HepG2 (cell line): ENCODE data around the gene MYLK2. TPM values are rescaled to one million over a fixed set of nuclear protein-coding genes. Genes with fewer than 3 reads are reported as not detected.

Experiments
- ATAC-seq: fragments of 200-7000 bp; cut with Tn5 transposase; 3 replicates; pipeline ENCODE4 v1.9.1; 2020; ENCODE audit warnings: mild to moderate bottlenecking, moderate library complexity
- BruUV-seq: library from RNA; stranded (reverse); fragments of 400-500 nt; replicated peaks from 2 replicates; lab custom pipeline; 2021; lab: Mats Ljungman, UMichigan
- CTCF ChIA-PET: fragments of 300-600 bp; formaldehyde crosslinking; extraction: SDS; loops from one replicate; lab custom pipeline; 2021; ENCODE audit warnings: low total read pairs, inconsistent platforms, low intra/inter-chr PET ratio; lab: Yijun Ruan, JAX
- POLR2A ChIA-PET: fragments of 350-600 bp; sonication (Branson Sonifier 250); formaldehyde crosslinking; loops from one replicate; lab custom pipeline; 2020; ENCODE audit warnings: antibody characterized with exemption, inconsistent platforms; lab: Yijun Ruan, JAX
- DNase-seq: peaks from one replicate; pipeline ENCODE4 v3.0.0-alpha.2; 2015; ENCODE audit warnings: low spot score
- FAIRE-seq: peaks from 3 replicates; lab custom pipeline; 2011; peaks lifted over from hg19 to GRCh38; lab: Jason Lieb, UNC
- H2AFZ ChIP-seq: one replicate; pipeline ENCODE4 v1.6.1; 2011; ENCODE audit warnings: low read length, inconsistent platforms
- H3K27ac ChIP-seq: fragments of 300-600 bp; 3 replicates; pipeline ENCODE4 v1.8.0; 2011; ENCODE audit warnings: mixed run types, mild to moderate bottlenecking, mixed read lengths, low read length, inconsistent platforms; ENCODE audit not compliant: insufficient read depth; ENCODE audit errors: extremely low read length
- H3K27me3 ChIP-seq, 2 experiments: fragments of 200-600 bp in 1 of 2; 2 replicates in 1 of 2; 3 replicates in 1 of 2; pipeline versions ENCODE4 v1.6.0 to v1.8.0; 2011; ENCODE audit warnings: low read length in 2 of 2, mild to moderate bottlenecking in 2 of 2, moderate library complexity in 2 of 2, inconsistent platforms in 1 of 2; ENCODE audit not compliant: insufficient read depth in 2 of 2, control insufficient read depth in 1 of 2
- H3K36me3 ChIP-seq, 2 experiments: fragments of 200-600 bp in 1 of 2; replicated peaks in 1 of 2; 2 replicates in 1 of 2; 3 replicates in 1 of 2; pipeline versions ENCODE4 v1.5.1 to v1.8.0; 2011; ENCODE audit warnings: low read length in 2 of 2, inconsistent platforms in 1 of 2; ENCODE audit not compliant: insufficient read depth in 2 of 2, control insufficient read depth in 1 of 2
- H3K4me1 ChIP-seq: 2 replicates; pipeline ENCODE4 v1.5.1; 2012; ENCODE audit warnings: low read length, inconsistent platforms; ENCODE audit not compliant: insufficient read depth
- H3K4me2 ChIP-seq: 2 replicates; pipeline ENCODE4 v1.6.0; 2011; ENCODE audit warnings: low read depth, low read length, inconsistent platforms
- H3K4me3 ChIP-seq, 3 experiments: fragments of 200-600 bp in 1 of 3; sonication (generic), shearing (Covaris generic) in 1 of 3; replicated peaks in 1 of 3; 2 replicates each; pipeline ENCODE4 v1.5.1; 2011 to 2016; ENCODE audit warnings: low read length in 3 of 3, inconsistent platforms in 2 of 3, low read depth in 2 of 3, mild to moderate bottlenecking in 2 of 3, control low read depth in 1 of 3, mixed read lengths in 1 of 3; ENCODE audit not compliant: insufficient read depth in 1 of 3
- H3K79me2 ChIP-seq: one replicate; pipeline ENCODE4 v1.6.1; 2011; ENCODE audit warnings: low read length, inconsistent platforms; ENCODE audit not compliant: insufficient read depth
- H3K9ac ChIP-seq: 2 replicates; pipeline ENCODE4 v1.6.0; 2011; ENCODE audit warnings: mild to moderate bottlenecking, low read depth, low read length, inconsistent platforms; ENCODE audit not compliant: insufficient read depth
- H3K9me3 ChIP-seq: 2 replicates; pipeline ENCODE4 v1.5.1; 2012; ENCODE audit warnings: mild to moderate bottlenecking, low read length
- H4K20me1 ChIP-seq: 2 replicates; pipeline ENCODE4 v1.6.0; 2011; ENCODE audit warnings: inconsistent platforms, mild to moderate bottlenecking, low read length, moderate library complexity; ENCODE audit not compliant: insufficient read depth
- EED ChIP-seq: sonication (generic); formaldehyde crosslinking; IDR thresholded peaks from 2 replicates; pipeline ENCODE4 v1.5.0; 2020; ENCODE audit warnings: mild to moderate bottlenecking, missing genetic modification reagents
- FOSL1 ChIP-seq: sonication (generic); formaldehyde crosslinking; IDR thresholded peaks from 2 replicates; pipeline ENCODE4 v1.9.0; 2021; ENCODE audit warnings: missing genetic modification reagents, borderline replicate concordance
- FOXA1 ChIP-seq, 2 experiments: fragments of 450-650 bp in 1 of 2; sonication (generic) in 1 of 2; formaldehyde crosslinking in 1 of 2; IDR thresholded peaks; 2 replicates each; pipeline versions ENCODE4 v1.4.0 to v1.6.1; 2016 to 2020; ENCODE audit warnings: missing genetic modification reagents in 1 of 2
- HNF1B ChIP-seq: sonication (generic); formaldehyde crosslinking; IDR thresholded peaks from 2 replicates; pipeline ENCODE4 v1.5.1; 2020; ENCODE audit warnings: mild to moderate bottlenecking, moderate library complexity, missing genetic modification reagents
- MAX ChIP-seq: IDR thresholded peaks from 2 replicates; pipeline ENCODE4 v1.6.1; 2012; ENCODE audit warnings: inconsistent platforms
- MED13 ChIP-seq: sonication (generic); formaldehyde crosslinking; IDR thresholded peaks from 2 replicates; pipeline ENCODE4 v1.5.0; 2020; ENCODE audit warnings: missing genetic modification reagents
- MIER3 ChIP-seq: IDR thresholded peaks from 2 replicates; pipeline ENCODE4 v1.6.1; 2016; ENCODE audit warnings: missing compliant biosample characterization, borderline replicate concordance
- NFIC ChIP-seq: IDR thresholded peaks from 2 replicates; pipeline ENCODE4 v1.6.1; 2012; ENCODE audit warnings: mild to moderate bottlenecking, low read length, inconsistent platforms
- SNAPC2 ChIP-seq: sonication (generic); formaldehyde crosslinking; IDR thresholded peaks from 2 replicates; pipeline ENCODE4 v1.8.1; 2022; ENCODE audit warnings: mild to moderate bottlenecking, missing genetic modification reagents
- SRSF1 ChIP-seq: fragments of 200-400 bp; formaldehyde crosslinking; optimal IDR thresholded peaks from 2 replicates; pipeline ENCODE3; 2017; ENCODE audit warnings: mild to moderate bottlenecking, low read depth, low read length, moderate library complexity
- ZNF160 ChIP-seq: sonication (generic); formaldehyde crosslinking; IDR thresholded peaks from 2 replicates; pipeline ENCODE4 v1.8.0; 2022; ENCODE audit warnings: mild to moderate bottlenecking, inconsistent platforms, missing genetic modification reagents
- ZNF350 ChIP-seq: sonication (generic); formaldehyde crosslinking; IDR thresholded peaks from 2 replicates; pipeline ENCODE4 v1.4.0; 2020; ENCODE audit warnings: mild to moderate bottlenecking, low read depth, missing genetic modification reagents, borderline replicate concordance
- ZNF564 ChIP-seq: sonication (generic); formaldehyde crosslinking; IDR thresholded peaks from 2 replicates; pipeline ENCODE4 v1.8.1; 2023; ENCODE audit warnings: mild to moderate bottlenecking, missing genetic modification reagents
- ZSCAN22 ChIP-seq: sonication (generic); formaldehyde crosslinking; IDR thresholded peaks from 2 replicates; pipeline ENCODE4 v1.4.0; 2020; ENCODE audit warnings: mild to moderate bottlenecking, missing genetic modification reagents
- WGBS: methylation state at CpG from one replicate; pipeline ENCODE4 v1.1.6; 2017; ENCODE audit warnings: low lambda C conversion rate; 5-methylcytosine and 5-hydroxymethylcytosine counted together
- in situ Hi-C: cut with HindIII; loops from 2 replicates; pipeline ENCODE4 v1.10.0; 2017; ENCODE audit warnings: low pct_unique_long_range_greater_than_20kb; ENCODE audit not compliant: extremely low pct_ligation_motif_present
- intact Hi-C: fragments of 100-400 bp; cut with micrococcal nuclease; formaldehyde crosslinking; loops from one replicate; pipeline ENCODE4 v1.10.0; 2022; ENCODE audit not compliant: unreplicated experiment
- polyA plus RNA-seq, 8 experiments: library from polyadenylated mRNA; depleted of rRNA in 3 of 8; stranded (reverse) in 7 of 8; unstranded in 1 of 8; fragments of >200 nt; fragmentation: Illumina TruSeq in 4 of 8; extraction: Trizol in 4 of 8; gene quantifications; 2 replicates each; pipeline versions ENCODE4 v1.2.1 to v1.2.3, GENCODE V29; 2011 to 2016; ENCODE audit warnings: low read depth in 4 of 8, missing spikeins in 1 of 8, mixed read lengths in 1 of 8; ENCODE audit not compliant: insufficient read depth in 1 of 8
- total RNA-seq, 5 experiments: library from RNA; depleted of rRNA; stranded (reverse); fragments of >200 nt; fragmentation: Illumina TruSeq; extraction: Trizol; gene quantifications; 2 replicates each; pipeline ENCODE4 v1.2.3, GENCODE V29; 2016; ENCODE audit warnings: low read depth in 1 of 5

Gene MYLK2
- total and polyA plus RNA-seq, 2 of the 13 experiments (the other 11 are each of a cell fraction or from before 2014, with no cell fraction given) = 0.27 TPM; not detected in 1

GRCh38 chr20:31861385-31862156 lies 42.4 kb downstream of the MYLK2 start (continued):
- TF ChIP-seq MAX (peak; percentile 54; the same call in 1 of the 2 replicates), SNAPC2 (0 out of 2 replicates have a peak, but pooled peaks have one; percentile 15), ZSCAN22 (CRISPR knock-in tag) (no peak), SRSF1 (no peak), FOXA1 (IDR thresholded peaks at IDR 0.05) (no peak), FOXA1 (CRISPR knock-in tag; IDR thresholded peaks at IDR 0.05) (no peak), MIER3 (CRISPR knock-in tag) (no peak)

- TF ChIP-seq MED13 (0 out of 2 replicates have a peak, but pooled peaks have one; percentile 16), FOSL1 (0 out of 2 replicates have a peak, but pooled peaks have one; percentile 10), EED (CRISPR knock-in tag) (0 out of 2 replicates have a peak, but pooled peaks have one; percentile 37), NFIC (no peak), HNF1B (CRISPR knock-in tag) (0 out of 2 replicates have a peak, but pooled peaks have one; percentile 10), ZNF564 (CRISPR knock-in tag) (0 out of 2 replicates have a peak, but pooled peaks have one; percentile 10), ZNF160 (no peak), ZNF350 (0 out of 2 replicates have a peak, but pooled peaks have one; percentile 8)
- H3K36me3 ChIP-seq = no peaks in the 10 kb centered on the region
- no TSS peak for BruUV-seq
- no peaks in the 10 kb centered on the region for H3K9me3 ChIP-seq
- 56% methylated on average over 5 of the region's 5 CpGs for WGBS
- DNase-seq (no peak), ATAC-seq (no peak), FAIRE-seq (no peak)
- in situ Hi-C loops = no loop called here
- H3K27ac ChIP-seq = no peak overlapping the region
- peak overlapping the region; percentile 29 for H2AFZ ChIP-seq
- CTCF ChIA-PET = interaction anchor here (1.6 kb wide), 1 partner anchor 10 kb away, joined by 3 read pairs; no protein-coding TSS in a partner anchor
- H3K27me3 ChIP-seq = peaks cover 9 to 51% of the 10 kb centered on the region in 2 experiments; a peak in 4 of 5 replicates
- POLR2A ChIA-PET = interaction anchor here (1.2 kb wide), 2 partner anchors 26 to 90 kb away, joined by 3 to 7 read pairs; partner anchors contain the start of gene PDRG1
- no peaks in the 10 kb centered on the region for H4K20me1 ChIP-seq
- H3K79me2 ChIP-seq = no peaks in the 10 kb centered on the region
- H3K9ac ChIP-seq = no peak overlapping the region
- peak overlapping the region in 2 of 3 experiments; percentile 74 to 82; a peak in 3 of 6 replicates for H3K4me3 ChIP-seq
- H3K4me2 ChIP-seq = peak overlapping the region; percentile 96
- intact Hi-C loops = no loop called here
- H3K4me1 ChIP-seq = peaks cover 15% of the 10 kb centered on the region
Observed at GRCh38 chr20:31862157-31862470, 43.0 kb downstream of the MYLK2 start.
